ENCODE measurements around the gene TMEM245.

The TMEM245 gene

GRCh38 chr9:109119439-109120203 lies at the start of gene TMEM245:
TMEM245 (minus strand) TSS chr9:109119947; CDS start chr9:109119913, 34 bp downstream.
- Histone ChIP-seq H4K20me1 (ENCODE audit: control insufficient read depth, insufficient read depth, low read depth, low read length) (peaks cover 29% of the 10 kb centered on the region), H3K9me2 (replicated peaks; ENCODE audit: control insufficient read depth, low read length) (0 out of 2 replicates have a peak, but pooled peaks cover 3% of the 10 kb centered on the region), H3K79me2 (ENCODE audit: control insufficient read depth, low read length) (peaks cover 55% of the 10 kb centered on the region), H3F3A (ENCODE audit: control insufficient read depth, insufficient read depth) (no peaks in the 10 kb centered on the region), H3K9me3 (ENCODE audit: control insufficient read depth, insufficient read depth, low read length) (no peaks in the 10 kb centered on the region), H3K4me3 (ENCODE audit: low read length) (peak within 1 kb of the TSS; percentile 85), H3K27me3 (ENCODE audit: control insufficient read depth, low read length) (no peaks in the 10 kb centered on the region), H3K4me2 (ENCODE audit: low read length) (peak within 1 kb of the TSS; percentile 100), H3K4me1 (ENCODE audit: control insufficient read depth, low read length) (peaks cover 41% of the 10 kb centered on the region), H3K27ac (ENCODE audit: low read depth, low read length) (peak within 1 kb of the TSS; percentile 64), H3K36me3 (ENCODE audit: control insufficient read depth, low read length) (peaks cover 32% of the 10 kb centered on the region)
- TF ChIP-seq CTCF (IDR thresholded peaks at IDR 0.05; ENCODE audit: low read depth, low read length, poor library complexity, severe bottlenecking): no peak
- TF ChIP-seq EZH2phosphoT487 (IDR thresholded peaks at IDR 0.05; ENCODE audit: borderline replicate concordance, low read length): no peak

- no peak overlapping the region for H3K4me2 ChIP-seq (ENCODE audit: low read length)
Observed at GRCh38 chr9:109168170-109168569, 48.4 kb upstream of the TMEM245 start.

GRCh38 chr9:109167716-109168115 lies 48.0 kb upstream of the TMEM245 start:
- peaks cover 6% of the 10 kb centered on the region for H3K4me1 ChIP-seq (ENCODE audit: control insufficient read depth, low read length)
- H3K4me3 ChIP-seq (ENCODE audit: low read length): no peak overlapping the region
- no peaks in the 10 kb centered on the region for H3K36me3 ChIP-seq (ENCODE audit: control insufficient read depth, low read length)
- H4K20me1 ChIP-seq (ENCODE audit: control insufficient read depth, insufficient read depth, low read depth, low read length): no peaks in the 10 kb centered on the region
- no peaks in the 10 kb centered on the region for H3K79me2 ChIP-seq (ENCODE audit: control insufficient read depth, low read length)
- no peaks in the 10 kb centered on the region for H3K9me2 ChIP-seq (replicated peaks; ENCODE audit: control insufficient read depth, low read length)
- no peaks in the 10 kb centered on the region for H3F3A ChIP-seq (ENCODE audit: control insufficient read depth, insufficient read depth)
- H3K27me3 ChIP-seq (ENCODE audit: control insufficient read depth, low read length): no peaks in the 10 kb centered on the region
- TF ChIP-seq EZH2phosphoT487 (IDR thresholded peaks at IDR 0.05; ENCODE audit: borderline replicate concordance, low read length) (no peak), CTCF (IDR thresholded peaks at IDR 0.05; ENCODE audit: low read depth, low read length, poor library complexity, severe bottlenecking) (no peak)
- H3K9me3 ChIP-seq (ENCODE audit: control insufficient read depth, insufficient read depth, low read length): no peaks in the 10 kb centered on the region
- H3K4me2 ChIP-seq (ENCODE audit: low read length): no peak overlapping the region
- no peak overlapping the region for H3K27ac ChIP-seq (ENCODE audit: low read depth, low read length)

More at GRCh38 chr9:109168170-109168569, 48.4 kb upstream of the TMEM245 start:
- Histone ChIP-seq H3K27me3 (ENCODE audit: control insufficient read depth, low read length) (peaks cover 3% of the 10 kb centered on the region; the same call in 1 of the 2 replicates), H3K9me3 (ENCODE audit: control insufficient read depth, insufficient read depth, low read length) (no peaks in the 10 kb centered on the region), H3K4me1 (ENCODE audit: control insufficient read depth, low read length) (peaks cover 6% of the 10 kb centered on the region), H3K36me3 (ENCODE audit: control insufficient read depth, low read length) (no peaks in the 10 kb centered on the region), H3K27ac (ENCODE audit: low read depth, low read length) (no peak overlapping the region), H3K4me3 (ENCODE audit: low read length) (no peak overlapping the region), H3K79me2 (ENCODE audit: control insufficient read depth, low read length) (no peaks in the 10 kb centered on the region), H3F3A (ENCODE audit: control insufficient read depth, insufficient read depth) (no peaks in the 10 kb centered on the region), H4K20me1 (ENCODE audit: control insufficient read depth, insufficient read depth, low read depth, low read length) (no peaks in the 10 kb centered on the region), H3K9me2 (replicated peaks; ENCODE audit: control insufficient read depth, low read length) (no peaks in the 10 kb centered on the region)
- TF ChIP-seq EZH2phosphoT487 (IDR thresholded peaks at IDR 0.05; ENCODE audit: borderline replicate concordance, low read length) (no peak), CTCF (IDR thresholded peaks at IDR 0.05; ENCODE audit: low read depth, low read length, poor library complexity, severe bottlenecking) (no peak)

Measured in DOHH2 (cell line).